ENCODE data around the gene CCIN. TPM values are rescaled to one million over a fixed set of nuclear protein-coding genes. Genes with fewer than 3 reads are reported as not detected.

The CCIN gene
- total and polyA plus RNA-seq, 2 of the 4 experiments (the other 2 are of a cell fraction) = 0.80 to 1.1 TPM

GRCh38 chr9:36166168-36166927 is 2.8 kb upstream of the CCIN start:
- DNase-seq (peak; percentile 81), ATAC-seq (ENCODE audit: low read depth) (peak; percentile 91)
- Histone ChIP-seq H3K27me3 (ENCODE audit: control insufficient read depth, insufficient read depth, low read length) (no peaks in the 10 kb centered on the region; the same call in 1 of the 2 replicates), H3K36me3 (ENCODE audit: control insufficient read depth, insufficient read depth, low read length) (peaks cover 5% of the 10 kb centered on the region), H3K23ac (ENCODE audit: low read depth, low read length) (no peak overlapping the region), H3K14ac (replicated peaks; ENCODE audit: low read depth, low read length) (peak overlapping the region; percentile 12; the same call in 1 of the 2 replicates), H4K20me1 (ENCODE audit: insufficient read depth, low read length) (no peaks in the 10 kb centered on the region), H3K4me3 (ENCODE audit: insufficient read depth, low read depth, low read length) (peak overlapping the region; percentile 55), H4K8ac (ENCODE audit: low read depth in 2 of 2, low read length in 2 of 2) (peak overlapping the region; percentile 82 to 90; a peak in 3 of 4 replicates), H2BK20ac (ENCODE audit: low read depth, low read length) (0 out of 2 replicates have a peak overlapping the region, but pooled peaks have one; percentile 51), H3K18ac (ENCODE audit: low read depth, low read length) (peak overlapping the region; percentile 44), H3K9me3 (ENCODE audit: control insufficient read depth, insufficient read depth, low read length) (no peaks in the 10 kb centered on the region), H2AK9ac (replicated peaks; ENCODE audit: low read depth, low read length, poor library complexity) (peak overlapping the region; percentile 79), H3K9me1 (ENCODE audit: insufficient read depth, low read length) (peaks cover 24% of the 10 kb centered on the region), H3K9ac (ENCODE audit: low read depth, low read length) (peak overlapping the region; percentile 67), H4K91ac (ENCODE audit: insufficient read depth, low read depth, low read length) (peak overlapping the region; percentile 84), H3K27ac (ENCODE audit: insufficient read depth, low read length) (peak overlapping the region; percentile 35), H3K56ac (ENCODE audit: extremely low read depth, insufficient read depth, low read length) (peak overlapping the region; percentile 46), H4K5ac (ENCODE audit: low read depth, low read length) (peak overlapping the region; percentile 91), H3K4me1 (ENCODE audit: control insufficient read depth, insufficient read depth, low read length) (peaks cover 28% of the 10 kb centered on the region), H3K4ac (ENCODE audit: low read depth, low read length) (peak overlapping the region; percentile 71), H2AK5ac (ENCODE audit: low read depth, low read length) (peak overlapping the region; percentile 31; the same call in 1 of the 2 replicates), H2BK120ac (ENCODE audit: low read depth, low read length) (peak overlapping the region; percentile 75), H3K4me2 (ENCODE audit: low read depth, low read length) (peak overlapping the region; percentile 85), H3K79me1 (ENCODE audit: low read depth in 1 of 2, low read length in 2 of 2) (peaks cover 0 to 10% of the 10 kb centered on the region in 2 experiments; a peak in 2 of 4 replicates), H2AFZ (replicated peaks; ENCODE audit: low read length, poor library complexity) (peak overlapping the region; percentile 88), H2BK15ac (ENCODE audit: low read depth, low read length) (peak overlapping the region; percentile 30; the same call in 1 of the 3 replicates), H2BK5ac (ENCODE audit: low read depth, low read length, poor library complexity, severe bottlenecking) (no peak overlapping the region)
- WGBS, 2 experiments (ENCODE audit: extremely low coverage in 2 of 2, insufficient read length in 1 of 2) = 5% methylated on average over 23 of the region's 58 CpGs; no CpG with 5 or more reads in 1 of the 2 experiments
- ChIA-PET POLR2A (ENCODE audit: unreplicated experiment) (no interaction called here), CTCF (interaction anchor here (0.6 to 1.5 kb wide), 11 partner anchors 15 to 264 kb away, joined by 3 to 9 read pairs (median 3); partner anchors contain the start of gene CLTA)
- no TSS peak for BruUV-seq (replicated peaks)
- dilution Hi-C loops (cut with HindIII; ENCODE audit: low sequenced_read_pairs, unreplicated experiment) (no loop called here), in situ Hi-C loops (cut with MboI; ENCODE audit: low sequenced_read_pairs) (no loop called here), intact Hi-C loops (cut with micrococcal nuclease) (loop anchor here (1.0 to 2.0 kb wide), 3 partner anchors 64 to 211 kb away; no protein-coding TSS in a partner anchor)
- TF ChIP-seq BHLHE40 (IDR thresholded peaks at IDR 0.05; ENCODE audit: low read depth, low read length) (no peak), MAZ (IDR thresholded peaks at IDR 0.05; ENCODE audit: borderline replicate concordance, low read depth, low read length) (peak; percentile 74; the same call in 1 of the 2 replicates), USF2 (IDR thresholded peaks at IDR 0.05; ENCODE audit: low read depth, low read length) (no peak), SMC3 (IDR thresholded peaks at IDR 0.05; ENCODE audit: low read depth, low read length) (peak; percentile 92), POLR2A (IDR thresholded peaks at IDR 0.05; ENCODE audit: low read depth, low read length) (0 out of 2 replicates have a peak, but pooled peaks have one; percentile 28), CHD1 (IDR thresholded peaks at IDR 0.05; ENCODE audit: low read depth, low read length) (0 out of 2 replicates have a peak, but pooled peaks have one; percentile 47), CTCF (conservative IDR thresholded peaks at IDR 0.05; ENCODE audit: low read depth, low read length) (peak; percentile 92), RCOR1 (IDR thresholded peaks at IDR 0.05; ENCODE audit: insufficient replicate concordance, low read length) (peak; percentile 84), ELK1 (IDR thresholded peaks at IDR 0.05; ENCODE audit: borderline replicate concordance, low read depth, low read length) (no peak), NFE2L2 (IDR thresholded peaks at IDR 0.05; ENCODE audit: low read depth, low read length) (no peak), FOS (IDR thresholded peaks at IDR 0.05; ENCODE audit: low read depth, low read length) (no peak), MXI1 (IDR thresholded peaks at IDR 0.05; ENCODE audit: borderline replicate concordance, low read depth, low read length) (0 out of 2 replicates have a peak, but pooled peaks have one; percentile 24), CEBPB (IDR thresholded peaks at IDR 0.05; ENCODE audit: low read depth, low read length) (no peak)
